GM10266 (cell line): ENCODE data around the gene GABARAPL1.
A peak's percentile ranks its signal among the peaks of the same experiment; 100 is the strongest.

Experiments
- DNase-seq: peaks from one replicate; pipeline ENCODE4 v3.0.0; 2012; ENCODE audit errors: extremely low spot score
- TF ChIP-seq, protein P1 (sequence below): IDR thresholded peaks from 2 replicates; pipeline ENCODE4 v1.5.1; 2012; ENCODE audit warnings: mild to moderate bottlenecking, low read depth; ENCODE audit not compliant: control insufficient read depth, insufficient read depth; ENCODE audit errors: missing control alignments

The GABARAPL1 gene

DNA sequence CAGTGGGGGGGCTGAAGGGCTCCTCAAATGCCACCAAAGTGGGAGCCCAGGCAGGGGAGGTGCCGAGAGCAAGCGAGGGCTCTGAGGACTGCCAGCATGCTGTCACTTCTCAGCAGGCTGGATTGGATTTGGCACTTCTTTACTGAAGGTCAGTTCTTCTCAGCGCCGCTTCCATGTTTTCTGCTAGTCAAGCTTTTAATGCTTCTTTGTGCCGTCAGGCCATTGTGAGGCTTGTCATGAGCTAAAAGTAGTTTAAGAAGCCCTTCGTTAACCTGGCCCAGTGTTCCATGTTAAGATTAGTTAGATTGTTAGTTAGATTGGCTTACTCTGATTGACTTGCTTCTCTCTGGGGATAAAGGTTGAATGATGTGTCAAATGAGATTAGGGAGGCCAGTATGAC, 13.4 kb downstream of the GABARAPL1 start:
- TF ChIP-seq, protein P1, sequence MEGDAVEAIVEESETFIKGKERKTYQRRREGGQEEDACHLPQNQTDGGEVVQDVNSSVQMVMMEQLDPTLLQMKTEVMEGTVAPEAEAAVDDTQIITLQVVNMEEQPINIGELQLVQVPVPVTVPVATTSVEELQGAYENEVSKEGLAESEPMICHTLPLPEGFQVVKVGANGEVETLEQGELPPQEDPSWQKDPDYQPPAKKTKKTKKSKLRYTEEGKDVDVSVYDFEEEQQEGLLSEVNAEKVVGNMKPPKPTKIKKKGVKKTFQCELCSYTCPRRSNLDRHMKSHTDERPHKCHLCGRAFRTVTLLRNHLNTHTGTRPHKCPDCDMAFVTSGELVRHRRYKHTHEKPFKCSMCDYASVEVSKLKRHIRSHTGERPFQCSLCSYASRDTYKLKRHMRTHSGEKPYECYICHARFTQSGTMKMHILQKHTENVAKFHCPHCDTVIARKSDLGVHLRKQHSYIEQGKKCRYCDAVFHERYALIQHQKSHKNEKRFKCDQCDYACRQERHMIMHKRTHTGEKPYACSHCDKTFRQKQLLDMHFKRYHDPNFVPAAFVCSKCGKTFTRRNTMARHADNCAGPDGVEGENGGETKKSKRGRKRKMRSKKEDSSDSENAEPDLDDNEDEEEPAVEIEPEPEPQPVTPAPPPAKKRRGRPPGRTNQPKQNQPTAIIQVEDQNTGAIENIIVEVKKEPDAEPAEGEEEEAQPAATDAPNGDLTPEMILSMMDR = no peak
- no peak for DNase-seq

DNA sequence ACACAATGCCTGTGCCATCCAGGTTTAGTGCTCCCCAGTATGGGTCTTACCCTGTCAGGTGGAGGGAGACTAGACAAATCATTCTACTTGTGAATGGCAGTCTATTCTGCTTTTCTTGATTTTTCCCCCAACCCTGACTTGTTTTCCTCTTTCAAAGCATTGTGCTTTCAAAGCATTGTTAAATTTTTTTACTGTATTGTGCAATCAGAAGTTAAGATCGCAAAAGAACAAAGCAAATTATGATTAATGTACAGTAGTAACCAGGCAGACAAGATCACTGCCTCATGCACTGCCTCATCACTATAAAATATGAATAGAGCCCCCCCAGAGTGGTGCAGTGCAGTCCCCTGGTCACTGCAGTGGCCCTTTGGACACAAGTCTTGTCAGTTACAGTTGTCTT, 14.1 kb downstream of the GABARAPL1 start:
- DNase-seq = no peak
- TF ChIP-seq, protein P1 = no peak

DNA sequence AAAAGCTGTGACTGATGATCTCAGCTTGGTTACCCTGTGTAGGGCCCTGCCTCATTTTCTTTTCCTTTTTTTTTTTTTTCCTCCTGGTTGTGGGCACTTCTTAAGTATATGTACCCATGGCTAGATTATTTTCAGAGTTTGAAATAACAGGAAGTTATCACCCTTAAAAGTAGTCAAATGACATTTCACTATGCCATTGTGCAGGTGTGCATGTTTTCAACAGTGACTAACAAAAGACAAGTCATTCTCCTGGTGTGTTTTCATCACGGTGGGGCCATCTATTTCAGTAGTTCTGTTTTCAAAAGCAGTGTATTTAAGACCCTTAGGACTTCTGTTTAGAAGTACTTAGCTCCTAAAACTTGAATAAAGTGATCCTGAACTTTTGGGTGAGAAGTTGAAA, 15.0 kb downstream of the GABARAPL1 start:
- TF ChIP-seq, protein P1 = no peak
- DNase-seq = no peak

DNA sequence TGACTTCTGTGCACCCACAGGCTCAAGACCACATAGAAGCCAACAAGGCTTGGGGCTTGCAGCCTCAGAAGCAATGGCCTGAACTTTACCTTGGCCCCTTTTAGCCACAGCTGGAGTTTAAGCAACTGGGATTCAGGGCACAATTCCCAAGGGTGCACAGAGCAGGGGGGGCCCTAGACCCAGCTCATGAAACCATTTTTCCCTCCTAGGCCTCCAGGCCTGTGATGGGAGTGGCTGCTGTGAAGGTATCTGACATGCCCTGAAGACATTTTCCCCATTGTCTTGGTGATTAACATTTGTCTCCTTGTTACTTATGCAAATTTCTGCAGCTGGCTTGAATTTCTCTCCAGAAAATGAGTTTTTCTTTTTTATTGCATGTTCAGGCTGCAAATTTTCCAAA, 21.9 kb downstream of the GABARAPL1 start:
- TF ChIP-seq, protein P1 = no peak

DNA sequence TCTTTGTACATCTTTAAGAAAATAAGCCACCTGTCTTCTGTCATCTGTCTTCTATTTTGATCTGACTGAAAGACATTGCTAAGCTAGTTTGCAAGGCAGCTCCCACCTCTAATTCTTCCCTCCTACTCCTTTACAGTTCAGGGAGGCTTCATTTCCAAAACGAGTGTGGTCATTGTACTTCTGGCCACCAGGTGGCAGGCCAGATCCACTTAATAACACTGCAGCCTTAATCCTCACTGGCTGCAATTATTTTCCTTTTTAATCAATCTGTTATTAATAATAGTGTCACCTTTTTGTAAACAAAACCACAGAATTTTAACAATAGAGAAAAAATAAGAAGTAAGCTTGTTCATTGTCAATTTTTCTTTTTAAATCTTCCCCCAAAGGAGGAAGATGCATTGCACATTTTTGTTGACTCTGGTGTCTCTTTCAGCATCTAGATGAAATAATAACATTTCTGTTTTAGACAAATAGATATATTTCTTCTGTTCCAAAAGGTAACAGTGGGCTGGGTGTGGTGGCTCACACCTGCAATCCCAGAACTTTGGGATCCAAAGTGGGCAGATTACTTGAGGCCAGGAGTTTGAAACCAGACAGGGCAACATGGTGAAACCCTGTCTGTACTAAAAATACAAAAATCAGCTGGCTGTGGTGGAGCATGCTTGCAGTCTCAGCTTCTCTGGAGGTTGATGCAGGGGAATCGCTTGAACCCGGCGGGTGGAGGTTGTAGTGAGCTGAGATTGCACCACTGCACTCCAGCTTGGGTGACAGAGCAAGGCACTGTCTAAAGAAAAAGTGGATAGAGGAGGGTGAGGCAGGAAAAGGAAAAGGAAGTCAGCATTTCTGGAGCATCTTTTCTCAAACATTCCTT, 23.3 kb downstream of the GABARAPL1 start:
- DNase-seq = peak; percentile 53

More for the DNA sequence above, 21.9 kb downstream of the GABARAPL1 start:
- no peak for DNase-seq

DNA sequence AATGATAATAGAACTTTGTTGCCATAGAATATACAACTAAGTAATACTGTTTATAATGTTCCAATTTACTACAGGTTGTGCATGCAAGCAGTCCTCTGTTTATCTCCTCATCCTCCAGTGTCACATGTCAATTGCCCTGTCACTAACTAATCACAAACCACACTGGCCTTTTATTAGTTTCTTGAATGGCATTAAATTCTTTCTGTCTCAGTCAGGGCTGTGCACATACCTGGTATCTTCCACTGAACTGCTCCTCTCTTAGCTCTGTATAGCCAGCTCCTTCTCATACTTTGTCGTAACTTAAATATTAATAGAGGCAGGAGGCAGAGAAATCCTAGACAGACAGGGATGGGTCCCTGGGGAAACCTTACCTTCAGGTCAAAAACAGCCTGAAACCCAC, 24.0 kb downstream of the GABARAPL1 start:
- TF ChIP-seq, protein P1 = no peak
- DNase-seq = no peak

More for the DNA sequence above, 23.3 kb downstream of the GABARAPL1 start:
- TF ChIP-seq, protein P1 = peak; percentile 85

DNA sequence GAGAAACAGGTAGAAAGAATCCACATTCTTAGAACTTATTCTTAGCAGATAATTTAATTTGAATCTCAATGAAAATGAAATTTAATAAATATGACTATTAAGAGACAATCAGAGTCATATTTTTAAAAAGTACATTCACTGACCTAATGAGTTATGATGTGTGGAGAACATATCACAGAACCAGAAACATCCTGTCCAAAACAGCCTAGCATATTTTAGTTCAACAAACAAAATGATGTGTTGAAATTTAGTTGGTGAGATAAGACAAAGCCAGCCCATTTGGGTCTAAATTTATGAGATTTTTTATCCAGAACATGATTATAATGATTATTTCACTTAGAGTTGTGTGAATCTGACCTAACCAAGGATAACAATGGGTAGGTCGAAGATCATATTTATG, 25.8 kb downstream of the GABARAPL1 start:
- TF ChIP-seq, protein P1 = no peak
- no peak for DNase-seq
